SK-N-SH (cell line): ENCODE data around the gene LMTK2. TPM values are rescaled to one million over a fixed set of nuclear protein-coding genes. Genes with fewer than 3 reads are reported as not detected.

ENCODE experiments used
- CTCF ChIA-PET: fragments of 300-600, 350-600 bp; formaldehyde crosslinking; extraction: SDS; loops from one replicate; lab custom pipeline; 2021; lab: Yijun Ruan, JAX
- POLR2A ChIA-PET: fragments of 350-600 bp; sonication (Branson Sonifier 250); formaldehyde crosslinking; extraction: SDS; loops from one replicate; lab custom pipeline; 2020; ENCODE audit warnings: antibody characterized with exemption, inconsistent platforms; lab: Yijun Ruan, JAX
- DNase-seq: peaks from one replicate; pipeline ENCODE4 v3.0.0; 2012
- H2AFZ ChIP-seq: fragments of 200-600 bp; sonication (generic); 2 replicates; pipeline ENCODE4 v1.8.1; 2016; ENCODE audit warnings: antibody characterized with exemption, mild to moderate bottlenecking, low read depth
- H3F3A ChIP-seq: fragments of 200-600 bp; sonication (generic); replicated peaks from 2 replicates; pipeline ENCODE3; 2016; ENCODE audit warnings: antibody characterized with exemption, mild to moderate bottlenecking; ENCODE audit not compliant: insufficient read depth
- H3K27ac ChIP-seq, 2 experiments: fragments of 200-500 bp in 1 of 2; fragments of 200-600 bp in 1 of 2; sonication (Bioruptor generic) in 1 of 2; sonication (generic), shearing (Covaris generic) in 1 of 2; 2 replicates each; pipeline versions ENCODE4 v1.5.1 to v1.6.1; 2014 to 2016; ENCODE audit warnings: low read depth in 2 of 2, inconsistent platforms in 1 of 2, low read length in 1 of 2, mild to moderate bottlenecking in 1 of 2, mixed read lengths in 1 of 2
- H3K27me3 ChIP-seq: fragments of 200-600 bp; sonication (generic), shearing (Covaris generic); 2 replicates; pipeline ENCODE4 v1.6.1; 2016; ENCODE audit warnings: mixed run types; ENCODE audit not compliant: insufficient read depth
- H3K36me3 ChIP-seq, 2 experiments: fragments of 200-500 bp in 1 of 2; fragments of 200-600 bp in 1 of 2; sonication (Bioruptor generic) in 1 of 2; sonication (generic) in 1 of 2; replicated peaks in 1 of 2; 2 replicates each; pipeline versions ENCODE3 to v1.5.1; 2014 to 2016; ENCODE audit warnings: low read length in 1 of 2, mild to moderate bottlenecking in 1 of 2; ENCODE audit not compliant: insufficient read depth in 2 of 2, control insufficient read depth in 1 of 2
- H3K4me1 ChIP-seq, 2 experiments: fragments of 200-500 bp in 1 of 2; fragments of 200-600 bp in 1 of 2; sonication (Bioruptor generic) in 1 of 2; sonication (generic), shearing (Covaris generic) in 1 of 2; 2 replicates each; pipeline versions ENCODE4 v1.5.1 to v1.6.1; 2014 to 2016; ENCODE audit warnings: low read depth in 1 of 2, low read length in 1 of 2, mixed run types in 1 of 2; ENCODE audit not compliant: insufficient read depth in 2 of 2, control insufficient read depth in 1 of 2
- H3K4me2 ChIP-seq: fragments of 200-600 bp; sonication (generic), shearing (Covaris generic); 2 replicates; pipeline ENCODE4 v1.6.1; 2017; ENCODE audit warnings: mixed run types
- H3K4me3 ChIP-seq, 2 experiments: fragments of 200-500 bp in 1 of 2; fragments of 200-600 bp in 1 of 2; sonication (Bioruptor generic) in 1 of 2; sonication (generic), shearing (Covaris generic) in 1 of 2; 2 replicates each; pipeline versions ENCODE4 v1.5.1 to v1.8.1; 2014 to 2016; ENCODE audit warnings: low read depth in 2 of 2, inconsistent platforms in 1 of 2, low read length in 1 of 2, mild to moderate bottlenecking in 1 of 2, mixed read lengths in 1 of 2, moderate library complexity in 1 of 2
- H3K79me2 ChIP-seq: fragments of 200-600 bp; sonication (generic); 2 replicates; pipeline ENCODE4 v1.8.1; 2017; ENCODE audit warnings: mild to moderate bottlenecking; ENCODE audit not compliant: insufficient read depth
- H3K9ac ChIP-seq: fragments of 200-600 bp; sonication (generic); 2 replicates; pipeline ENCODE4 v1.6.1; 2017; ENCODE audit warnings: mixed run types
- H3K9me2 ChIP-seq: fragments of 200-600 bp; sonication (generic); 2 replicates; pipeline ENCODE4 v1.6.1; 2017; ENCODE audit warnings: mixed run types
- H3K9me3 ChIP-seq: fragments of 200-600 bp; sonication (generic); 2 replicates; pipeline ENCODE4 v1.6.1; 2017; ENCODE audit warnings: mixed run types, mild to moderate bottlenecking, moderate library complexity
- H4K20me1 ChIP-seq: fragments of 200-600 bp; sonication (generic); 2 replicates; pipeline ENCODE4 v1.6.1; 2017; ENCODE audit warnings: mild to moderate bottlenecking, mixed run types; ENCODE audit not compliant: insufficient read depth
- CHD2 ChIP-seq: fragments of 150-350 bp; IDR thresholded peaks from 2 replicates; pipeline ENCODE4 v1.6.1; 2018; ENCODE audit warnings: low read length; ENCODE audit not compliant: partially characterized antibody
- ELF1 ChIP-seq: IDR thresholded peaks from 2 replicates; pipeline ENCODE4 v1.4.0; 2012
- EP300 ChIP-seq, 2 experiments: IDR thresholded peaks; 2 replicates each; pipeline versions ENCODE4 v1.4.0 to v1.6.1; 2012; ENCODE audit warnings: borderline replicate concordance in 1 of 2, low read depth in 1 of 2, low read length in 1 of 2
- FOXJ3 ChIP-seq: sonication (generic); formaldehyde crosslinking; IDR thresholded peaks from 2 replicates; pipeline ENCODE4 v1.5.1; 2020; ENCODE audit warnings: mild to moderate bottlenecking, missing genetic modification reagents
- FOXM1 ChIP-seq: IDR thresholded peaks from 2 replicates; pipeline ENCODE4 v1.4.0; 2012; ENCODE audit warnings: low read depth, mild to moderate bottlenecking
- MXI1 ChIP-seq: IDR thresholded peaks from 2 replicates; pipeline ENCODE4 v1.6.1; 2012; ENCODE audit warnings: mild to moderate bottlenecking, low read depth, low read length, improper control_type of control experiment
- NFIC ChIP-seq: IDR thresholded peaks from 2 replicates; pipeline ENCODE4 v1.4.0; 2012; ENCODE audit warnings: borderline replicate concordance
- SIN3A ChIP-seq: IDR thresholded peaks from 2 replicates; pipeline ENCODE4 v1.6.1; 2012; ENCODE audit warnings: low read depth, mild to moderate bottlenecking, low read length, moderate library complexity, borderline replicate concordance
- SMC3 ChIP-seq: IDR thresholded peaks from 2 replicates; pipeline ENCODE4 v1.6.1; 2012; ENCODE audit warnings: low read depth, low read length, improper control_type of control experiment
- TAF1 ChIP-seq: IDR thresholded peaks from 2 replicates; pipeline ENCODE4 v1.6.1; 2012; ENCODE audit warnings: low read depth, mild to moderate bottlenecking, low read length, moderate library complexity, borderline replicate concordance
- TCF12 ChIP-seq: IDR thresholded peaks from 2 replicates; pipeline ENCODE4 v1.4.0; 2012
- TEAD4 ChIP-seq: IDR thresholded peaks from 2 replicates; pipeline ENCODE4 v1.4.0; 2012; ENCODE audit warnings: mild to moderate bottlenecking, borderline replicate concordance; ENCODE audit not compliant: insufficient read depth
- WGBS: methylation state at CpG from one replicate; pipeline ENCODE4 v1.1.6; 2017; ENCODE audit warnings: low lambda C conversion rate; 5-methylcytosine and 5-hydroxymethylcytosine counted together
- polyA plus RNA-seq, 3 experiments: library from polyadenylated mRNA; depleted of rRNA; stranded (reverse); fragments of >200 nt; gene quantifications; 2 replicates each; pipeline ENCODE4 v1.2.3, GENCODE V29; 2012
- TF ChIP-seq, protein P1 (sequence below): IDR thresholded peaks from 2 replicates; pipeline ENCODE4 v1.4.0; 2012; ENCODE audit warnings: low read depth, borderline replicate concordance
- TF ChIP-seq, protein P2 (sequence below): fragments of 200-600 bp; sonication (generic); IDR thresholded peaks from 2 replicates; pipeline ENCODE4 v1.6.1; 2017; ENCODE audit warnings: antibody characterized with exemption, mild to moderate bottlenecking, moderate library complexity
- TF ChIP-seq, protein P3 (sequence below): fragments of 150-350 bp; IDR thresholded peaks from 2 replicates; pipeline ENCODE4 v1.6.1; 2017; ENCODE audit warnings: antibody characterized with exemption, low read length, low read depth, borderline replicate concordance
- TF ChIP-seq, protein P4 (sequence below): IDR thresholded peaks from 2 replicates; pipeline ENCODE4 v1.4.0; 2012; ENCODE audit warnings: low read depth

LMTK2 gene
- polyA plus RNA-seq, 1 of the 3 experiments (the other 2 are of a cell fraction), result 9.0 TPM

DNA sequence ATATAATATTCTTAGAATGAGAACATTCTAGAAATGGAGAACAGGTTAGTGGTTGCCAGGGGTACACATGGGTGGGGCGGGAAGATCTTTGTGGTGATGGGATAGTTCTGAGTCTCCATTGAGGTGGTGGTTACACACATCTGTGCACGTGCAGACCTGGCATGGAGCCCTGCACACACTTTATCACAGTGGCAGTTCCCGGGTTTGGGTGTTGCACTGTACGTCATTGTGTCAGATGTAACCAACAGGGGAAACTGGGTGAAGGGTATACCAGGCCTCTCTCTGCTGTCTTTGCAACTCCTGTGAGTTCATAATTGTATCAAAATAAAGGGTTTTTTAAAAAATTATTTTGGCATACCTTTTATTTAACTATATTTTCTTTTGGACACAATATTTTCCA is 51.1 kb downstream of the LMTK2 start:
- no peak overlapping the region for H3K27ac ChIP-seq
- H4K20me1 ChIP-seq, result no peaks in the 10 kb centered on the region
- ChIA-PET POLR2A (no interaction called here), CTCF (interaction anchor here (1.0 to 19.6 kb wide), 3 partner anchors 8 to 138 kb away, joined by 3 to 744 read pairs (median 4); no protein-coding TSS in a partner anchor)
- H2AFZ ChIP-seq, result no peak overlapping the region
- H3K9me3 ChIP-seq, result no peaks in the 10 kb centered on the region
- H3K4me2 ChIP-seq, result no peak overlapping the region
- H3K36me3 ChIP-seq, result peaks cover 12 to 27% of the 10 kb centered on the region in 2 experiments
- H3K4me3 ChIP-seq, result no peak overlapping the region
- H3K9ac ChIP-seq, result no peak overlapping the region
- H3K79me2 ChIP-seq, result no peaks in the 10 kb centered on the region
- no peak for DNase-seq
- no peaks in the 10 kb centered on the region for H3K9me2 ChIP-seq
- TF ChIP-seq, protein P1, sequence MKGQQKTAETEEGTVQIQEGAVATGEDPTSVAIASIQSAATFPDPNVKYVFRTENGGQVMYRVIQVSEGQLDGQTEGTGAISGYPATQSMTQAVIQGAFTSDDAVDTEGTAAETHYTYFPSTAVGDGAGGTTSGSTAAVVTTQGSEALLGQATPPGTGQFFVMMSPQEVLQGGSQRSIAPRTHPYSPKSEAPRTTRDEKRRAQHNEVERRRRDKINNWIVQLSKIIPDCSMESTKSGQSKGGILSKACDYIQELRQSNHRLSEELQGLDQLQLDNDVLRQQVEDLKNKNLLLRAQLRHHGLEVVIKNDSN, result no peak
- TF ChIP-seq FOXJ3 (CRISPR knock-in tag), result no peak
- no peak for TF ChIP-seq MXI1
- no peak for TF ChIP-seq ELF1
- TF ChIP-seq CHD2, result no peak
- TF ChIP-seq, protein P2, sequence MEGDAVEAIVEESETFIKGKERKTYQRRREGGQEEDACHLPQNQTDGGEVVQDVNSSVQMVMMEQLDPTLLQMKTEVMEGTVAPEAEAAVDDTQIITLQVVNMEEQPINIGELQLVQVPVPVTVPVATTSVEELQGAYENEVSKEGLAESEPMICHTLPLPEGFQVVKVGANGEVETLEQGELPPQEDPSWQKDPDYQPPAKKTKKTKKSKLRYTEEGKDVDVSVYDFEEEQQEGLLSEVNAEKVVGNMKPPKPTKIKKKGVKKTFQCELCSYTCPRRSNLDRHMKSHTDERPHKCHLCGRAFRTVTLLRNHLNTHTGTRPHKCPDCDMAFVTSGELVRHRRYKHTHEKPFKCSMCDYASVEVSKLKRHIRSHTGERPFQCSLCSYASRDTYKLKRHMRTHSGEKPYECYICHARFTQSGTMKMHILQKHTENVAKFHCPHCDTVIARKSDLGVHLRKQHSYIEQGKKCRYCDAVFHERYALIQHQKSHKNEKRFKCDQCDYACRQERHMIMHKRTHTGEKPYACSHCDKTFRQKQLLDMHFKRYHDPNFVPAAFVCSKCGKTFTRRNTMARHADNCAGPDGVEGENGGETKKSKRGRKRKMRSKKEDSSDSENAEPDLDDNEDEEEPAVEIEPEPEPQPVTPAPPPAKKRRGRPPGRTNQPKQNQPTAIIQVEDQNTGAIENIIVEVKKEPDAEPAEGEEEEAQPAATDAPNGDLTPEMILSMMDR, result no peak
- TF ChIP-seq FOXM1, result no peak
- no peak for TF ChIP-seq SMC3
- TF ChIP-seq, protein P3, sequence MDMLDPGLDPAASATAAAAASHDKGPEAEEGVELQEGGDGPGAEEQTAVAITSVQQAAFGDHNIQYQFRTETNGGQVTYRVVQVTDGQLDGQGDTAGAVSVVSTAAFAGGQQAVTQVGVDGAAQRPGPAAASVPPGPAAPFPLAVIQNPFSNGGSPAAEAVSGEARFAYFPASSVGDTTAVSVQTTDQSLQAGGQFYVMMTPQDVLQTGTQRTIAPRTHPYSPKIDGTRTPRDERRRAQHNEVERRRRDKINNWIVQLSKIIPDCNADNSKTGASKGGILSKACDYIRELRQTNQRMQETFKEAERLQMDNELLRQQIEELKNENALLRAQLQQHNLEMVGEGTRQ, result no peak
- TF ChIP-seq NFIC, result no peak
- no peak for TF ChIP-seq EP300 (IDR thresholded peaks at IDR 0.05; ENCODE audit: borderline replicate concordance in 1 of 2, low read depth in 1 of 2, low read length in 1 of 2)
- TF ChIP-seq TCF12, result no peak
- TF ChIP-seq TEAD4, result no peak
- TF ChIP-seq TAF1, result no peak
- TF ChIP-seq, protein P4, sequence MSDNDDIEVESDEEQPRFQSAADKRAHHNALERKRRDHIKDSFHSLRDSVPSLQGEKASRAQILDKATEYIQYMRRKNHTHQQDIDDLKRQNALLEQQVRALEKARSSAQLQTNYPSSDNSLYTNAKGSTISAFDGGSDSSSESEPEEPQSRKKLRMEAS, result no peak
- no peak for TF ChIP-seq SIN3A
- H3F3A ChIP-seq, result no peaks in the 10 kb centered on the region
- H3K27me3 ChIP-seq, result no peaks in the 10 kb centered on the region
- WGBS, result 87% methylated on average over 4 of the region's 4 CpGs
- H3K4me1 ChIP-seq, result no peaks in the 10 kb centered on the region
